ENCODE results near the gene ALCAM.

GRCh38 chr3:105538483-105538882 lies 171.8 kb downstream of the ALCAM start:
- TF ChIP-seq EZH2 (IDR thresholded peaks at IDR 0.05; ENCODE audit: borderline replicate concordance, low read depth, low read length, poor library complexity, severe bottlenecking) (no peak), CTCF (conservative IDR thresholded peaks at IDR 0.05; ENCODE audit: low read depth, low read length) (no peak)
